Right lobe of liver (tissue), 4 donors: ENCODE results near the gene DUSP22.

Source experiments
- POLR2A ChIP-seq: fragments of 450-650 bp; IDR thresholded peaks from one replicate; pipeline ENCODE4 v1.6.1; 2017; ENCODE audit warnings: antibody characterized with exemption, mild to moderate bottlenecking
- TF ChIP-seq, protein P1 (sequence below), 4 donors: fragments of 200-600 bp in 3 of 4; fragments of 450-650 bp in 1 of 4; IDR thresholded peaks; one replicate each; pipeline versions ENCODE4 v1.5.1 to v1.8.0; 2016 to 2022; ENCODE audit warnings: antibody characterized with exemption in 4 of 4, mild to moderate bottlenecking in 2 of 4
- donor health status: DM: no; HTN: no; CAD: no.
- donor health status: DM: no; HTN: no; CAD: no.
- donor health status: DM: no; HTN: yes; CAD: no.

DNA sequence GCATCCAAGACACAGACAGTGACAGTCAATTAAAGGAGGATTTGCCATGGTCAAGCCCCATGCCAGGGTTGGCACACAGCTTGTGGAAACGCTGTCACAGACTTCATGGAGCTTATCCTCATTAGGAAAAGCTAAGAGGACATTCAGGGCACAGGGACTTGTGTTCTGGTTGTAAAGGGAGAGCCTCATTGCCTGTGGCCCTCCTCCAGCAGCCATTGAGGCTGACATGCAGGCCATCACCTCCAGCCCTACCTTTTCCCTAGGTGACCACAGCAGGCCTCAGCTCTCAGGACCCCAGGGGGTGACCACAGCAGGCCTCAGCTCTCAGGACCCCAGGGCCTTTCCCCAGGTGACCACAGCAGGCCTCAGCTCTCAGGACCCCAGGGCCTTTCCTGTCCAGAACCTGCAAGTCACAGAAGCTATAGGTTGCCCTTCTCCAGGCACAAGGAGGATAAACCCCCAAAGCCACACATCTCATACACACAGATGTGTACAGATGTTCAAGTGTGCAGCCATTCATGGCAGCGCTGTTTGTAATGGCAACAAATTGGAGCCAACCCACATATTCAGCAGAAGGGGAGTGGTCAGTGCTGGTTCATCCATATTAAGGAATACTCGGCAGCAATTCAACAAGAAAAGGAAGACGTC is 26.1 kb downstream of the DUSP22 start:
- TF ChIP-seq, protein P1, sequence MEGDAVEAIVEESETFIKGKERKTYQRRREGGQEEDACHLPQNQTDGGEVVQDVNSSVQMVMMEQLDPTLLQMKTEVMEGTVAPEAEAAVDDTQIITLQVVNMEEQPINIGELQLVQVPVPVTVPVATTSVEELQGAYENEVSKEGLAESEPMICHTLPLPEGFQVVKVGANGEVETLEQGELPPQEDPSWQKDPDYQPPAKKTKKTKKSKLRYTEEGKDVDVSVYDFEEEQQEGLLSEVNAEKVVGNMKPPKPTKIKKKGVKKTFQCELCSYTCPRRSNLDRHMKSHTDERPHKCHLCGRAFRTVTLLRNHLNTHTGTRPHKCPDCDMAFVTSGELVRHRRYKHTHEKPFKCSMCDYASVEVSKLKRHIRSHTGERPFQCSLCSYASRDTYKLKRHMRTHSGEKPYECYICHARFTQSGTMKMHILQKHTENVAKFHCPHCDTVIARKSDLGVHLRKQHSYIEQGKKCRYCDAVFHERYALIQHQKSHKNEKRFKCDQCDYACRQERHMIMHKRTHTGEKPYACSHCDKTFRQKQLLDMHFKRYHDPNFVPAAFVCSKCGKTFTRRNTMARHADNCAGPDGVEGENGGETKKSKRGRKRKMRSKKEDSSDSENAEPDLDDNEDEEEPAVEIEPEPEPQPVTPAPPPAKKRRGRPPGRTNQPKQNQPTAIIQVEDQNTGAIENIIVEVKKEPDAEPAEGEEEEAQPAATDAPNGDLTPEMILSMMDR (IDR thresholded peaks at IDR 0.05) = no peak
- TF ChIP-seq POLR2A = no peak
